ENCODE data around the gene TMEM200A.

The TMEM200A gene

GRCh38 chr6:130485870-130486269, 120.1 kb downstream of the TMEM200A start:
- DNase-seq (ENCODE audit: low read depth in 2 of 3, low spot score in 1 of 3): no peak

- DNase-seq (ENCODE audit: low read depth in 2 of 3, low spot score in 1 of 3): no peak
Measured at GRCh38 chr6:130486417-130486816, 120.6 kb downstream of the TMEM200A start.

DNA sequence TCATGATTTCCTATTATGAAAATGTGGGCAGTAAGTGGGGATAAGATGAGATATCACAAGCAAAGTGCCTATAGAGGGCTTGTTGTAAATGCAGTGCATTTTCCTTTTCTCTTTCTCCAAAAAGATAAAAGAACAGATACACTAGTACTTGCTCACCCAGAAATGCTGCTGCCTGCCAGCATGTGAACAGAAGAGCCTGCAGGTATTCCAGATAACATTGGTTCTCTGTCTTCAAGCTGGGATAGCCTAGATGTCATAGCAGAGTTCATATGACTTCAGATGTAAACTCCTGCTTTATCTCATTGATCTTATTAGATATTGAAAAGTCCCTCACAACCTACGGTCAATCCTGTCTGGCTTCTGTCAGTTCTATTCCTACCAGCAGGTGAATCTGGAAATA, 123.7 kb downstream of the TMEM200A start:
- no peak for DNase-seq (ENCODE audit: low read depth in 2 of 3, low spot score in 1 of 3)
